ENCODE data around the gene DENR. TPM values are rescaled to one million over a fixed set of nuclear protein-coding genes. Genes with fewer than 3 reads are reported as not detected.

DENR gene
- total and polyA plus RNA-seq, 2 of the 8 experiments (the other 6 are each of a cell fraction or from before 2014, with no cell fraction given): 26.9 to 84.0 TPM

GRCh38 chr12:122738571-122738970 is 14.1 kb upstream of the DENR start (continued):
- TF ChIP-seq, protein P1, sequence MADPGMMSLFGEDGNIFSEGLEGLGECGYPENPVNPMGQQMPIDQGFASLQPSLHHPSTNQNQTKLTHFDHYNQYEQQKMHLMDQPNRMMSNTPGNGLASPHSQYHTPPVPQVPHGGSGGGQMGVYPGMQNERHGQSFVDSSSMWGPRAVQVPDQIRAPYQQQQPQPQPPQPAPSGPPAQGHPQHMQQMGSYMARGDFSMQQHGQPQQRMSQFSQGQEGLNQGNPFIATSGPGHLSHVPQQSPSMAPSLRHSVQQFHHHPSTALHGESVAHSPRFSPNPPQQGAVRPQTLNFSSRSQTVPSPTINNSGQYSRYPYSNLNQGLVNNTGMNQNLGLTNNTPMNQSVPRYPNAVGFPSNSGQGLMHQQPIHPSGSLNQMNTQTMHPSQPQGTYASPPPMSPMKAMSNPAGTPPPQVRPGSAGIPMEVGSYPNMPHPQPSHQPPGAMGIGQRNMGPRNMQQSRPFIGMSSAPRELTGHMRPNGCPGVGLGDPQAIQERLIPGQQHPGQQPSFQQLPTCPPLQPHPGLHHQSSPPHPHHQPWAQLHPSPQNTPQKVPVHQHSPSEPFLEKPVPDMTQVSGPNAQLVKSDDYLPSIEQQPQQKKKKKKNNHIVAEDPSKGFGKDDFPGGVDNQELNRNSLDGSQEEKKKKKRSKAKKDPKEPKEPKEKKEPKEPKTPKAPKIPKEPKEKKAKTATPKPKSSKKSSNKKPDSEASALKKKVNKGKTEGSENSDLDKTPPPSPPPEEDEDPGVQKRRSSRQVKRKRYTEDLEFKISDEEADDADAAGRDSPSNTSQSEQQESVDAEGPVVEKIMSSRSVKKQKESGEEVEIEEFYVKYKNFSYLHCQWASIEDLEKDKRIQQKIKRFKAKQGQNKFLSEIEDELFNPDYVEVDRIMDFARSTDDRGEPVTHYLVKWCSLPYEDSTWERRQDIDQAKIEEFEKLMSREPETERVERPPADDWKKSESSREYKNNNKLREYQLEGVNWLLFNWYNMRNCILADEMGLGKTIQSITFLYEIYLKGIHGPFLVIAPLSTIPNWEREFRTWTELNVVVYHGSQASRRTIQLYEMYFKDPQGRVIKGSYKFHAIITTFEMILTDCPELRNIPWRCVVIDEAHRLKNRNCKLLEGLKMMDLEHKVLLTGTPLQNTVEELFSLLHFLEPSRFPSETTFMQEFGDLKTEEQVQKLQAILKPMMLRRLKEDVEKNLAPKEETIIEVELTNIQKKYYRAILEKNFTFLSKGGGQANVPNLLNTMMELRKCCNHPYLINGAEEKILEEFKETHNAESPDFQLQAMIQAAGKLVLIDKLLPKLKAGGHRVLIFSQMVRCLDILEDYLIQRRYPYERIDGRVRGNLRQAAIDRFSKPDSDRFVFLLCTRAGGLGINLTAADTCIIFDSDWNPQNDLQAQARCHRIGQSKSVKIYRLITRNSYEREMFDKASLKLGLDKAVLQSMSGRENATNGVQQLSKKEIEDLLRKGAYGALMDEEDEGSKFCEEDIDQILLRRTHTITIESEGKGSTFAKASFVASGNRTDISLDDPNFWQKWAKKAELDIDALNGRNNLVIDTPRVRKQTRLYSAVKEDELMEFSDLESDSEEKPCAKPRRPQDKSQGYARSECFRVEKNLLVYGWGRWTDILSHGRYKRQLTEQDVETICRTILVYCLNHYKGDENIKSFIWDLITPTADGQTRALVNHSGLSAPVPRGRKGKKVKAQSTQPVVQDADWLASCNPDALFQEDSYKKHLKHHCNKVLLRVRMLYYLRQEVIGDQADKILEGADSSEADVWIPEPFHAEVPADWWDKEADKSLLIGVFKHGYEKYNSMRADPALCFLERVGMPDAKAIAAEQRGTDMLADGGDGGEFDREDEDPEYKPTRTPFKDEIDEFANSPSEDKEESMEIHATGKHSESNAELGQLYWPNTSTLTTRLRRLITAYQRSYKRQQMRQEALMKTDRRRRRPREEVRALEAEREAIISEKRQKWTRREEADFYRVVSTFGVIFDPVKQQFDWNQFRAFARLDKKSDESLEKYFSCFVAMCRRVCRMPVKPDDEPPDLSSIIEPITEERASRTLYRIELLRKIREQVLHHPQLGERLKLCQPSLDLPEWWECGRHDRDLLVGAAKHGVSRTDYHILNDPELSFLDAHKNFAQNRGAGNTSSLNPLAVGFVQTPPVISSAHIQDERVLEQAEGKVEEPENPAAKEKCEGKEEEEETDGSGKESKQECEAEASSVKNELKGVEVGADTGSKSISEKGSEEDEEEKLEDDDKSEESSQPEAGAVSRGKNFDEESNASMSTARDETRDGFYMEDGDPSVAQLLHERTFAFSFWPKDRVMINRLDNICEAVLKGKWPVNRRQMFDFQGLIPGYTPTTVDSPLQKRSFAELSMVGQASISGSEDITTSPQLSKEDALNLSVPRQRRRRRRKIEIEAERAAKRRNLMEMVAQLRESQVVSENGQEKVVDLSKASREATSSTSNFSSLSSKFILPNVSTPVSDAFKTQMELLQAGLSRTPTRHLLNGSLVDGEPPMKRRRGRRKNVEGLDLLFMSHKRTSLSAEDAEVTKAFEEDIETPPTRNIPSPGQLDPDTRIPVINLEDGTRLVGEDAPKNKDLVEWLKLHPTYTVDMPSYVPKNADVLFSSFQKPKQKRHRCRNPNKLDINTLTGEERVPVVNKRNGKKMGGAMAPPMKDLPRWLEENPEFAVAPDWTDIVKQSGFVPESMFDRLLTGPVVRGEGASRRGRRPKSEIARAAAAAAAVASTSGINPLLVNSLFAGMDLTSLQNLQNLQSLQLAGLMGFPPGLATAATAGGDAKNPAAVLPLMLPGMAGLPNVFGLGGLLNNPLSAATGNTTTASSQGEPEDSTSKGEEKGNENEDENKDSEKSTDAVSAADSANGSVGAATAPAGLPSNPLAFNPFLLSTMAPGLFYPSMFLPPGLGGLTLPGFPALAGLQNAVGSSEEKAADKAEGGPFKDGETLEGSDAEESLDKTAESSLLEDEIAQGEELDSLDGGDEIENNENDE (IDR thresholded peaks at IDR 0.05; ENCODE audit: insufficient replicate concordance, low read length): no peak

Measured in H1 (cell line).